GM18526 (cell line): Measurements from ENCODE around the gene TNIP1.

Experiments
- POLR2A ChIP-seq: IDR thresholded peaks from 3 replicates; pipeline ENCODE4 v1.6.1; 2011; ENCODE audit not compliant: insufficient read length; ENCODE audit errors: extremely low read depth

The TNIP1 gene

GRCh38 chr5:151095341-151096000 is 14.6 kb upstream of the TNIP1 start:
- TF ChIP-seq POLR2A, result no peak

DNA sequence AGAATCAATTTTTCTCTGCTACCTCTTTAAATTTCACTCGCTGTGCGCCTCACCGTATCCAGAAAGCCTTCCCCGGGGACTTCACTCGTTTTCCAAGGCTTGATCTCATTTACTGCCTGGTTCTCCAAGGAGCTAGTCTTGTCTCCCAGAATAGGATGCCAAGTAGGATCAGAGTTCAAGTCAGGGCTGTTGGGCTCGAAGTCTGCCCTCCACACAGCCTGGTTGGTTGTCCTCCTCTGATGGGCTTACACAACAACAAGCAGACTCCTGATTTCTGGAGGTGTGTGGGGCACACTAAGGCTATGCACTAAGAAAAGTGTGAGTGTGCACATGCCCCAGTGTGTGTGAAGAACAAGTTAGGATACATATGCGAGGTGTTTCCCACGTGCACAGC is 14.0 kb upstream of the TNIP1 start:
- TF ChIP-seq POLR2A, result peak; percentile 23

GRCh38 chr5:151094030-151094851 is 13.4 kb upstream of the TNIP1 start:
- TF ChIP-seq POLR2A, result peak; percentile 68

- TF ChIP-seq POLR2A, result no peak
These were observed 12.6 kb upstream of the TNIP1 start for GRCh38 chr5:151093476-151093889.

GRCh38 chr5:151092762-151093161 is 11.9 kb upstream of the TNIP1 start:
- TF ChIP-seq POLR2A, result no peak

DNA sequence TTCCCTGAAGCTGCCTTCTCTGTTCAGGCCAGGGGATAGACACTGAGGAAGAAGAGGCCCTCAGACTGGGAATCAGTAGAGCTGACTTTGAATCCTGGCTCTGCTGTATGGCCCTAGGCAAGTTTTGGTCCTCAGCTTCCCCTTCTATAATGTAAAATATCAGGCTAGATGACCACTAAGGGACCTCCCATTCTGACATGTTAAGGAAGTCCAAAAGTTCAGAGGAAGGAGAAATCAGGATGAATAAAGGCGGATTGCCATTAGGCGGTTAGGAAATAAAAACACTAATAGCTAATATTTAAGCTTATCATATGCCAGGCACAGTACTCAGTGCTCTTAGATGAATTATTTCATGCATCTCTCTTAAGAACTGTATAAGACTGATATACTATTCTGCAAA is 8.9 kb upstream of the TNIP1 start:
- no peak for TF ChIP-seq POLR2A

GRCh38 chr5:151088986-151089385 is 8.2 kb upstream of the TNIP1 start:
- TF ChIP-seq POLR2A, result no peak

GRCh38 chr5:151087486-151087885 is 6.7 kb upstream of the TNIP1 start:
- TF ChIP-seq POLR2A, result no peak

- peak; percentile 74 for TF ChIP-seq POLR2A
These were observed 6.1 kb upstream of the TNIP1 start for GRCh38 chr5:151086905-151087360.

- no peak for TF ChIP-seq POLR2A
These were observed 5.5 kb upstream of the TNIP1 start for GRCh38 chr5:151086192-151086869.

- peak; percentile 24 for TF ChIP-seq POLR2A
These were observed 4.7 kb upstream of the TNIP1 start for GRCh38 chr5:151085517-151086041.

DNA sequence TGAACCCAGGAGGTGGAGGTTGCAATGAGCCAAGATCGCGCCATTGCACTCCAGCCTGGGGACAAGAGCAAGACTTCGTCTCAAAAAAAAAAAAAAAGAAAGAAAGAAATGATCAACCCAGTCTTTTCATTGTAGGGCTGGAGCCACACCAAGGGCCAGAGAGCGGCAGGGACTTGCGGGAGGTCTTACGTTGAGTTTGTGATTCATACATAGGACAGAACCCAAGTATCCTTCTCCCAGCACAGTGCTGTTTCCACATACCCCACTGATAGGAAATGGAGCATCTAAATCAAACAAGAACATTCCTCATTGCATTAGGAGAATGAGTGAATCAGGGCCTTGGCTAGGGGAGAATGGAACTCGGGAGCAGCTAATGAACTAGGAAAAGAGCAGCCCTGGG is 3.5 kb upstream of the TNIP1 start:
- TF ChIP-seq POLR2A, result no peak

DNA sequence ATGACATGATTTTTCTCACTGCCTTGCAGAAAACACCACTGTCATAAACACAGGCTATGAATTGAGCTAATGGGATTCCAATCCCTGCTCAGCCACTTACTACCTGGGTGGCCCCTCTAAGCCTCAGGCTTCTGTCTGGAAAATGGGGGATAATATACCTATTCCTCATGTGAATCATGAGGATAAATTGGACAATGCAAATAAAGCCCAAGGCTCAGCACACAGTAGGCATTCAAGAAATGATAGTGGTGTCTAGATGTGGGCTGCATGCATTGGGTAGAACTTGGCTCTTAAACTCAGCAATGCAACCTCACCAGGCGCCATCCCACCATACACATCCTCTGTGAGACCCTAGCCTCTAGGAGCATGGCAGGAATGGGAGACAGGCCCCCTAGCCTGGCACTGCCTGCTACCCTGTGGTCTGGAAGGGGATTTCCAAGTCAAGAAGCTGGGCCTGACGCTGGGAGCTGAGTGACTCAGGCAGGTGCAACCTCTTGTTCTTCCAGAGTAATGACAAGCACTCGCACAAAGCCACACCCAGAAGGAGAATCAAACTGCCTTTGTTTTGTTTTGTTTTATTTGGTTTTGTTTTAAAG is 2.3 kb upstream of the TNIP1 start:
- TF ChIP-seq POLR2A, result no peak

- no peak for TF ChIP-seq POLR2A
These were observed 1.6 kb upstream of the TNIP1 start for GRCh38 chr5:151082282-151082902.

- TF ChIP-seq POLR2A, result no peak
These were observed 822 bp upstream of the TNIP1 start for GRCh38 chr5:151081431-151082281.
